ENCODE measurements around the gene DNAH8. TPM values are rescaled to one million over a fixed set of nuclear protein-coding genes. Genes with fewer than 3 reads are reported as not detected.

The DNAH8 gene
- total RNA-seq, 1 experiment from 2014 or later, result 0.05 TPM

DNA sequence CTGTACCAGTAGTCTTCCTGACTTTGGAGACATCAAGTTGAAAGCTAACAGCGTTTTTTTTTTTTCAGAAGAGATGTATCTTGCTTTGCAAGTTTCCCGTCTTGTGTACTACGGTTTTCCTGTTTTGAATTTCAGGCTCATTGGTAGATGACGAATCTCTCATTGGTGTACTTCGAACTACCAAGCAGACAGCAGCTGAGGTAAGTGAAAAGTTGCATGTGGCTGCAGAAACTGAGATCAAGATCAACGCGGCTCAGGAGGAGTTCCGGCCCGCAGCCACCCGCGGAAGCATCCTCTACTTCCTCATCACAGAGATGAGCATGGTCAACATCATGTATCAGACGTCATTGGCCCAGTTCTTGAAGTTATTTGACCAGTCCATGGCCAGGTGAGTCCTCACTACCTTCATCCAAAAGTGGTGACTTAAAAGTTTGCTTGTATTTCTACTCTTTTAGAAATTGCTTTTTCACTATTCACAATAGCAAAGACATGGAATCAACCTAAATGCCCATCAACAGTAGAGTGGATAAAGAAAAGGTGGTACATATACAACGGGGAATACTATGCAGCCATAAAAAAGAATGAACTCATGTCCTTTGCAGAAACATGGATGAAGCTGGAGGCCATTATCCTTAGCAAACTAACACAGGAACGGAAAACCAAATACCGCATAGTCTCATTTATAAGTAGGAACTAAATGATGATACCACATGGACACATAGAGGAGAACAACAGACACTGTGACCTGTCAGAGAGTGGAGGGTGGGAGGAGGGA, 222.9 kb downstream of the DNAH8 start:
- TF ChIP-seq, protein P1, sequence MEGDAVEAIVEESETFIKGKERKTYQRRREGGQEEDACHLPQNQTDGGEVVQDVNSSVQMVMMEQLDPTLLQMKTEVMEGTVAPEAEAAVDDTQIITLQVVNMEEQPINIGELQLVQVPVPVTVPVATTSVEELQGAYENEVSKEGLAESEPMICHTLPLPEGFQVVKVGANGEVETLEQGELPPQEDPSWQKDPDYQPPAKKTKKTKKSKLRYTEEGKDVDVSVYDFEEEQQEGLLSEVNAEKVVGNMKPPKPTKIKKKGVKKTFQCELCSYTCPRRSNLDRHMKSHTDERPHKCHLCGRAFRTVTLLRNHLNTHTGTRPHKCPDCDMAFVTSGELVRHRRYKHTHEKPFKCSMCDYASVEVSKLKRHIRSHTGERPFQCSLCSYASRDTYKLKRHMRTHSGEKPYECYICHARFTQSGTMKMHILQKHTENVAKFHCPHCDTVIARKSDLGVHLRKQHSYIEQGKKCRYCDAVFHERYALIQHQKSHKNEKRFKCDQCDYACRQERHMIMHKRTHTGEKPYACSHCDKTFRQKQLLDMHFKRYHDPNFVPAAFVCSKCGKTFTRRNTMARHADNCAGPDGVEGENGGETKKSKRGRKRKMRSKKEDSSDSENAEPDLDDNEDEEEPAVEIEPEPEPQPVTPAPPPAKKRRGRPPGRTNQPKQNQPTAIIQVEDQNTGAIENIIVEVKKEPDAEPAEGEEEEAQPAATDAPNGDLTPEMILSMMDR (IDR thresholded peaks at IDR 0.05; ENCODE audit: unreplicated experiment), result no peak
- peaks cover 53% of the 10 kb centered on the region for H3K27me3 Mint-ChIP-seq (ENCODE audit: unreplicated experiment)
- H3K27ac Mint-ChIP-seq (ENCODE audit: unreplicated experiment), result no peak overlapping the region
- no peaks in the 10 kb centered on the region for H3K4me1 Mint-ChIP-seq (ENCODE audit: low read depth, unreplicated experiment)
- DNase-seq, result no peak
- no peaks in the 10 kb centered on the region for H3K9me3 Mint-ChIP-seq (ENCODE audit: low read depth, unreplicated experiment)
- intact Hi-C loops (cut with micrococcal nuclease; ENCODE audit: unreplicated experiment), result no loop called here
- H3K36me3 Mint-ChIP-seq (ENCODE audit: insufficient read depth, unreplicated experiment), result no peaks in the 10 kb centered on the region
- H3K4me3 Mint-ChIP-seq (ENCODE audit: low read depth, unreplicated experiment), result no peak overlapping the region
- no TSS peak for BruUV-seq (replicated peaks)
- CTCF ChIA-PET, result no interaction called here

DNA sequence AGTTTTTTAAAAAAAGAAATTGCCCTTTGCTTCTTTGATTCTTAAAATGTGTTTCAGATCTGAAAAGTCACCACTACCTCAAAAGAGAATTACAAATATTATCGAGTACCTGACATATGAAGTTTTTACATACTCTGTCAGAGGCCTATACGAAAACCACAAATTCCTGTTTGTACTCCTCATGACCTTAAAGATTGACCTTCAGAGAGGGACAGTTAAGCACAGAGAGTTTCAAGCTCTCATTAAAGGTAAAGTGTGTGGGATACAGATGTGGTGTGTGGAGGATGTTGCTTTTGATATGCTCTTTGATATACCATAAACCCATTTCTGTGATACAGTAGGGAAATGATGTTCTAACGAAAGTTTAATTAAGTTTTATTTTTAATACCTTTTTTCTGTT, 223.6 kb downstream of the DNAH8 start:
- Mint-ChIP-seq H3K4me3 (ENCODE audit: low read depth, unreplicated experiment) (no peak overlapping the region), H3K27me3 (ENCODE audit: unreplicated experiment) (peaks cover 60% of the 10 kb centered on the region), H3K27ac (ENCODE audit: unreplicated experiment) (no peak overlapping the region), H3K36me3 (ENCODE audit: insufficient read depth, unreplicated experiment) (no peaks in the 10 kb centered on the region), H3K9me3 (ENCODE audit: low read depth, unreplicated experiment) (no peaks in the 10 kb centered on the region), H3K4me1 (ENCODE audit: low read depth, unreplicated experiment) (no peaks in the 10 kb centered on the region)
- BruUV-seq (replicated peaks), result no TSS peak
- intact Hi-C loops (cut with micrococcal nuclease; ENCODE audit: unreplicated experiment), result no loop called here
- no peak for DNase-seq
- TF ChIP-seq, protein P1 (IDR thresholded peaks at IDR 0.05; ENCODE audit: unreplicated experiment), result no peak
- CTCF ChIA-PET, result no interaction called here

DNA sequence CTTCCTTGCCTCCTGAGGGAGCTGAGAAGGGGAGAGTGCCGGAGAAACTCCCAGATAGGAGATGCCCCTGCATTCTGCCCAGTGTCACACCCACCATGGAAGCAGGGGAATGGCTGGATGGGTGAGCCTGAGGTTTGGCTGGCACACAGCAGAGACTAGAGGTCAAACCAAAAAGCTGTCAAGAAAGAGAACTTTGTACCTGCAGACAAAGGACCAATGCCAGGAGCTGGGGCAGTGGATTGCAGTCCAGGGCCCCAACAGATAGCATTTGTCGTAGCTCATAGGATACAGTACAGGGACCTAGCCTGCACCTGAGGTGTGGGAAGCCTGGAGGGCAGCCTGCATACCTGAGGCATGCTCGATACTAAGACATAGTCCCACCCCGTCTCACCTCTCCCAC, 227.3 kb downstream of the DNAH8 start:
- intact Hi-C loops (cut with micrococcal nuclease; ENCODE audit: unreplicated experiment), result no loop called here
- Mint-ChIP-seq H3K27me3 (ENCODE audit: unreplicated experiment) (peaks cover 80% of the 10 kb centered on the region), H3K4me3 (ENCODE audit: low read depth, unreplicated experiment) (no peak overlapping the region), H3K4me1 (ENCODE audit: low read depth, unreplicated experiment) (no peaks in the 10 kb centered on the region), H3K27ac (ENCODE audit: unreplicated experiment) (no peak overlapping the region), H3K36me3 (ENCODE audit: insufficient read depth, unreplicated experiment) (no peaks in the 10 kb centered on the region), H3K9me3 (ENCODE audit: low read depth, unreplicated experiment) (no peaks in the 10 kb centered on the region)
- TF ChIP-seq, protein P1 (IDR thresholded peaks at IDR 0.05; ENCODE audit: unreplicated experiment), result no peak
- DNase-seq, result no peak
- CTCF ChIA-PET, result no interaction called here
- no TSS peak for BruUV-seq (replicated peaks)

DNA sequence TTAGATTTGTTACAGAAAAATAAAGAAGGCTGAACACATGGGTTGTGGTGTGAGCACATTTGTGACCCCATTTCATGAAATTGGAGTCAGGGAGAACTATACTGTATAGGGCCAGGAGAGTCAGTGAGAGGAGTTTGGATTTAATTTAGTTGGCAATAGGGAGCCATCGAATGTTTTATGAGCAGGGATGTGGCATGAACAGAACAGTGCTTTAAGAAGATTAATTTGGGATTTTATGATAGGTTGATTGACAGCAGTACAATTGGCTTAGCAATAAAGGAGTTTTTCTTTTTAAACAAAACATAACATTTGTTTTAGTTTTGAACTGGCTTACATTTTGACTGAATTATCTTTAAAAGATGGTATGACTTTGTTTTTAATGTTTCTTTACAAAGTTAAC, 227.9 kb downstream of the DNAH8 start:
- CTCF ChIA-PET, result interaction anchor here (1.2 kb wide), 1 partner anchor 68 kb away, joined by 3 read pairs; no protein-coding TSS in a partner anchor
- BruUV-seq (replicated peaks), result no TSS peak
- Mint-ChIP-seq H3K4me1 (ENCODE audit: low read depth, unreplicated experiment) (no peaks in the 10 kb centered on the region), H3K27me3 (ENCODE audit: unreplicated experiment) (peaks cover 76% of the 10 kb centered on the region), H3K4me3 (ENCODE audit: low read depth, unreplicated experiment) (no peak overlapping the region), H3K27ac (ENCODE audit: unreplicated experiment) (no peak overlapping the region), H3K9me3 (ENCODE audit: low read depth, unreplicated experiment) (no peaks in the 10 kb centered on the region), H3K36me3 (ENCODE audit: insufficient read depth, unreplicated experiment) (no peaks in the 10 kb centered on the region)
- TF ChIP-seq, protein P1 (IDR thresholded peaks at IDR 0.05; ENCODE audit: unreplicated experiment), result no peak
- intact Hi-C loops (cut with micrococcal nuclease; ENCODE audit: unreplicated experiment), result no loop called here
- no peak for DNase-seq
